GM19468 (cell line): ENCODE results near the gene RPA4.
"Not testable (repeated sequence)": the region's sequence is repeated elsewhere in the genome, so short reads cannot be mapped to it uniquely, and the experiment has no call there.

Source experiments
- ATAC-seq: cut with Tn5 transposase; IDR thresholded peaks from one replicate; pipeline ENCODE4 v1.9.1; 2021; ENCODE audit warnings: mild to moderate bottlenecking, moderate library complexity, moderate number of reproducible peaks; ENCODE audit not compliant: unreplicated experiment; ENCODE audit errors: extremely low read depth

RPA4 gene, protein sequence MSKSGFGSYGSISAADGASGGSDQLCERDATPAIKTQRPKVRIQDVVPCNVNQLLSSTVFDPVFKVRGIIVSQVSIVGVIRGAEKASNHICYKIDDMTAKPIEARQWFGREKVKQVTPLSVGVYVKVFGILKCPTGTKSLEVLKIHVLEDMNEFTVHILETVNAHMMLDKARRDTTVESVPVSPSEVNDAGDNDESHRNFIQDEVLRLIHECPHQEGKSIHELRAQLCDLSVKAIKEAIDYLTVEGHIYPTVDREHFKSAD

GRCh38 chrX:96883608-96884007, at the start of gene RPA4:
Gene RPA4, plus strand, starts transcription at chrX:96883908. Its CDS starts 403 bp downstream, at chrX:96884311.
- no peak for ATAC-seq

- ATAC-seq: no peak
These were observed 49.6 kb upstream of the RPA4 start for GRCh38 chrX:96834137-96834536.

GRCh38 chrX:96835660-96836289, 47.9 kb upstream of the RPA4 start:
- peak; percentile 70 for ATAC-seq

- no peak for ATAC-seq
These were observed 45.9 kb upstream of the RPA4 start for GRCh38 chrX:96837808-96838207.

DNA sequence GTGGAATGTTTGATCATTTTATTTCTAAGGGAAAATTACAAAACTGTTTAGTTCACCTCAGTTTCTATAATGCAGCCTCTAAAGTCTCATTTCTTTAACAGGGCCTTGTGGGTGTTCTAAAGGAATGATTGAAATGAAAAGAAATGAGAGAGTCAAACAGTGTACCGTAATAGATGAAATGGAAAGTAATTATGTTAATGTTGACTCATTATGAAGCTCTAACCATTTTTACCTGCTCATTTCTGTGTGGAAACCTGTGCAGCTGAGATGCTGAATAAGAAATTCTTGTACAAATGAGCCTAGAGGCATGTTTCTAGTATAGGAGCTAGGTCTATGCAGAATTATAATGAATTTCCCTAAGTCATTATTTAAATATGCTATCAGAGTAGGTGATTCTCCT, 45.2 kb upstream of the RPA4 start:
- no peak for ATAC-seq

GRCh38 chrX:96841325-96841724, 42.4 kb upstream of the RPA4 start:
- no peak for ATAC-seq

DNA sequence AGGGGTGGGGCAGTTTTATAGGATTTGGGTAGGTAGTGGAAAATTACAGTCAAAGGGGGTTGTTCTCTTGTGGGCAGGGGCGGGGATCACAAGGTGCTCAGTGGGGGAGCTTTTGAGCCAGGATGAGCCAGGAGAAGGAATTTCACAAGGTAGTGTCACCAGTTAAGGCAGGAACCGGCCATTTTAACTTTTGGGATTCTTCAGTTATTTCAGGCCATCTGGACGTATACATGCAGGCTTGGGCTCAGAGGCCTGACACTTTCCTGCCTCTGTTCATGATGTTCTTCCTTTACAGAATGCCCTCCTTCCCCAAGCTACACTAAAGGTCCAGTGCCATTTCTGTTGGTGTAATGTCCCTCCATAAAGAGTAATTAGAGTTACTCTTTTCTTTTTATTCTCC, 41.8 kb upstream of the RPA4 start:
- ATAC-seq: not testable (repeated sequence)

GRCh38 chrX:96843566-96843965, 40.1 kb upstream of the RPA4 start:
- ATAC-seq: no peak

GRCh38 chrX:96846841-96847240, 36.9 kb upstream of the RPA4 start:
- no peak for ATAC-seq

DNA sequence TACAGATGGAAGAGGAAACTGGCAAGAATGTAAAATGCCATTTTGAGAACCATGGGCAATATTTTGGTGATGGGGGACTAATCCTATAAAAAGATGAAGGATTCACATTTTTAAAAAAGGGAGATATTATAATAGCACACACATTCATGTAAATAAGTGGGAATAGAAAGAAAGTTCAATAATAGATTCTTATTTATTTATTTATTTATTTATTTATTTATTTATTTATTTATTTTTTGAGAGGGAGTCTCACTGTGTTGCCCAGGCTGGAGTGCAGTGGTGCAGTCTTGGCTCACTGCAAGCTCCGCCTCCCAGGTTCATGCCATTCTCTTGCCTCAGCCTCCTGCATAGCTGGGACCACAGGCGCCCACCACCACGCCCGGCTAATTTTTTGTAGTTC, 24.3 kb upstream of the RPA4 start:
- not testable (repeated sequence) for ATAC-seq

DNA sequence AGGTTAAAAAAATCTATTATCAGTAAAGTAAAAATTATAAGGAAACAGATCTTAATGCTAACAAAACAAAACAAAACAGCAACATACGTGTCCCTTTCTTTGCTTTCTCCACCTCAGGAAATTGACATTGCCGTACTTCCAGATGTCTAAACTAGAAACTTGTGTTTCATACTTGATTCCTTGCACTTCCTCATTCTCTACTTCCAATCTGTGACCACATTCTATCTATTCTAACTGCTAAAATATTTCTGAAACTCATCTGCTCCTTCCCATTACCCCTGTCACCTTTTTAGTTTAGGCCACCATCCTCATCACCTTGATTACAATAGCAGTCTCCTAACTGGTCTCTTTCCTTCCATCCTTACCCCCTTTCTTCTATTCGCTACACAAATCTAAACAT, 22.5 kb upstream of the RPA4 start:
- ATAC-seq: no peak

DNA sequence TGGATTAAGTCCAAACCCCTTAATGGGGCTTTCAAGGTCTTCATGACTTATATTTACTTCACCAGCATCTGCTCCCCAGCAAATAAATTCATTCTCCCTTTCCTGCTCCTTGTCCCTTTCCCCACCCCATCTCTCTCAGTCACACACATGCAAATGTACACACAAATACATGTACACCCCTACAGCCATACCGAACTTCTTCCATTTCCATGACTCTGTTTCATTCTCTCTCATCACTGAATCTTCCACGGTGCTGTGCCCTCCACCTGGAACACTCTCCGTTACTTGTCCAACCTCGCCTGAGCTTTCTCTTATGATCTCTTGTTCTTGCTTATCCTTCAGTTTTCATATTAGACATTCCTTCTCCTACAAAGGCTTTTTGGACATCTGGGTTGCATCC, 22.0 kb upstream of the RPA4 start:
- no peak for ATAC-seq

- ATAC-seq: no peak
These were observed 319 bp downstream of the RPA4 start for GRCh38 chrX:96884027-96884426.

DNA sequence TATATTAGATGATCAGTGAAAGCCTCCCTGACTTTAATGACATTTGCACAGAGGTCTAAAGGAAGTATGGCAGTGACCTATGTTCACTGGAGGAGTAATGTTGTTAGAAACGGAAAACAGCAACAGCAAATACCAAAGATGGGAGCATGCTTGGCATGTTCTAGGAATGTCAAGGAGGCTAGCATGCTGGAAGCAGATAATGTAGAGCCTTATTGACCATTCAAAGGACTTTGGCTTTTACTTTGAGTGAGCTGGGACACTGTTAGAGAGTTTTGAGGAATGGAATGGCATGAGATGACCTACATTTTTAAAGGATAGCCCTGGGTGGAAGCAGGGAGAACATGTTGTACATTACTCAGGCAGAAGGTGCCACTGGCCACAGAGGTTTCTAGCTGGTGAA, 6.0 kb downstream of the RPA4 start:
- no peak for ATAC-seq

GRCh38 chrX:96906741-96907140, 23.0 kb downstream of the RPA4 start:
- no peak for ATAC-seq

DNA sequence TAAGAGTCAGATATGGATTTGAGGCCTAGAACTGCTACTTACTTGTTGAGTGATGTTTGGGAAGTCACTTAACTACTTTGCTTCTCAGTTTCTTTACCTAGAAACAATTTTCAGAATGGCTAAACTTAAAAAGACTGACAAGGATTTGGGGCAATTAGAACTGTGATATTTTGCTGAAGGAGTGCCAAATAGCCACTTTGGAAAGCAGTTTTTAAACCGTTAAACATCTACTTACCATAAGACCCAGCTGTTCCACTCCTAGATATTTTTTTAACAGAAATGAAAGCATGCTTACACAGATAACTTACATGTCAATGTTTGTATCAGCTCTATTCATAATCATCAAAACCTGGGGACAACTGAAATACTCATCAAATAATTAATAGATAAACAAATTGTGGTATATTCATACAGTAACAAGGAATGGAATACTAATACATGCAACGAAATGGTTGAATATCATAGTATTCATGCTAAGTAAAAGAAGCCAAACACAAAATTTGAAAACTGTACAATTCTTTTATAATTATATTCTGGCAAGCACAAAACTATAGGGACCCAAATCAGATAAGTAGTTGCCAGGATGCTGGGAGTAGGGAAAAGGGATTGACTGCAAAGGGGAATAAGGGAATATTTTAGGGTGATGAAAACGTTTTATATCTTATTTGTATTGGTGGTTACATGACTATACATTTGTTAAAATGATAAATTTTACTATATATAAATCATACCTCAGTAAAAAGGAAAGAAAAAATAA, 24.0 kb downstream of the RPA4 start:
- no peak for ATAC-seq

DNA sequence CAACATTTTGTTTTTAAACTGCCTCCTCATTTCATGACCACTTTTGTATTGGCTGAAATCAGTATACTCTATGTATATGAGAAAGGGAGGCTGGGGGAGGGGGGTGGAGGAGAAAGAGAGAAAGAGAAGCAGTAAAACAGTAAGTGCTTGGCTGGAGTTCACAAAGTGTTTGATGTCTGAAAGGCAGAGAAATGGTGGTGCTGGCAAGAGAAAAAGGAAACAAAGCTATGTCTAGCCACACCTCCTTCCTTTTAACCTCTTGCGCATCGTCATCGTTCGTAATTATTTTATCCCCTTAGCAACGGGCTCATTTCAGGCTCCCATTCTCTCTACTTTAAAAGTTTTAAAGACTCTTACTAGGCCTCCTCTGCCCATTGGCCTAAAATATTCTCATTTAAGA, 25.6 kb downstream of the RPA4 start:
- no peak for ATAC-seq

DNA sequence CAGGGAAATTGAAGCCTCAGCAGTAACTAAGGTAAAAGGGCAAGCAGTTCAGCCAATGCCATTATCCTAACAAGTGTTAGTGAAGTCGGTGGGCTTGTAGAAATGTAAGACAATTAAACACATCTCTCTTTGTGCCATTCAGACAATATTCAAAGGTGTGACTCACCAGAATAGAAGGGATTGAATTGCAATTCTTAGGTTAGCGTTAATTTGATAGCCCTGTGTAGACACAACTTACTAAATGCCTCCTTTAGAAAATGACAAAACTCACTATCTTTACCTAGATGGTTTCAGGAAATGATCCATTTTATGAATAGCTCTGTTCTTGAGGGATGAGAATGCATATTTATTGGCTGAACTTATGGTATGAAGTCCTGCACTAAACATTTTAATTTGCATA, 35.2 kb downstream of the RPA4 start:
- ATAC-seq: no peak

GRCh38 chrX:96919672-96920071, 36.0 kb downstream of the RPA4 start:
- ATAC-seq: no peak

GRCh38 chrX:96924581-96924980, 40.9 kb downstream of the RPA4 start:
- ATAC-seq: no peak

DNA sequence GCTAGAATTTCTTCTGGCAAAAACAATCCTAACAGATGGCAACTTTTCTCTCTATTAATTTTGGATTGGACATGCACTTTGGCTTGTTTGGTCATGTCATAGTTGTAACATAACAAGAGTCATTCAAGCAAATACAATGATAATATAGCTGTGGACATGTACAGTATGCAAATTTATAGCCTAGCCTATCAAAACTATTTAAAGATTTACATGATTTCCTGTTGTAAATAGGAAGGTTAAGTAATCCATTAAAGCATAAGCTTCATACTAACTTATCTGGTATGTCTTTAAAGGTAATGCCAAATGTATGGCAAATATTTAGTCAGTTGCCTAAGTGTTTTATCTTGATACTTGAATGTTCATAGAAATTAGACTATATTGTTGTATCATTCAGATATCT, 45.3 kb downstream of the RPA4 start:
- no peak for ATAC-seq
